Upper lobe of left lung (tissue), 6 donors: ENCODE data around the gene BIRC6. TPM values are rescaled to one million over a fixed set of nuclear protein-coding genes. Genes with fewer than 3 reads are reported as not detected.

Experiments
- ATAC-seq, 2 donors: fragments of 200-7000 bp; cut with Tn5 transposase; one replicate each; pipeline ENCODE4 v1.9.1; 2022; ENCODE audit warnings: mild to moderate bottlenecking in 2 of 2, moderate library complexity in 2 of 2; ENCODE audit not compliant: low FRiP score in 2 of 2
- DNase-seq, 2 donors: peaks; one replicate each; pipeline ENCODE4 v3.0.0-alpha.2; 2019 to 2020
- H3K27ac ChIP-seq, 4 donors: fragments of 200-600 bp; sonication (generic); one replicate each; pipeline ENCODE4 v1.5.1; 2016 to 2019
- H3K27me3 ChIP-seq, 4 donors: fragments of 200-600 bp; sonication (generic); one replicate each; pipeline ENCODE4 v1.5.1; 2017 to 2019
- H3K36me3 ChIP-seq, 4 donors: fragments of 200-600 bp; sonication (generic); one replicate each; pipeline ENCODE4 v1.5.1; 2016 to 2019
- H3K4me1 ChIP-seq, 4 donors: fragments of 200-600 bp; sonication (generic); one replicate each; pipeline ENCODE4 v1.5.1; 2018 to 2019
- H3K4me3 ChIP-seq, 4 donors: fragments of 200-600 bp; sonication (generic); one replicate each; pipeline ENCODE4 v1.5.1; 2017 to 2019; ENCODE audit warnings: mild to moderate bottlenecking in 2 of 4, moderate library complexity in 1 of 4
- H3K9me3 ChIP-seq, 4 donors: fragments of 200-600 bp; sonication (generic); one replicate each; pipeline ENCODE4 v1.5.1; 2018 to 2019
- CTCF ChIP-seq, 6 experiments: fragments of 450-650 bp in 4 of 6; fragments of 200-600 bp in 2 of 6; sonication (generic) in 2 of 6; IDR thresholded peaks; one replicate each; pipeline ENCODE4 v1.5.1; 2016 to 2019; ENCODE audit warnings: antibody characterized with exemption in 6 of 6
- EP300 ChIP-seq, 4 donors: sonication (generic); formaldehyde crosslinking; IDR thresholded peaks; one replicate each; pipeline ENCODE4 v1.5.1; 2017; ENCODE audit warnings: antibody characterized with exemption in 4 of 4, control low read depth in 2 of 4
- POLR2A ChIP-seq, 4 donors: fragments of 450-650 bp; IDR thresholded peaks; one replicate each; pipeline ENCODE4 v1.5.1; 2016 to 2017; ENCODE audit warnings: antibody characterized with exemption in 4 of 4, mild to moderate bottlenecking in 2 of 4
- POLR2AphosphoS5 ChIP-seq, 2 donors: sonication (generic); formaldehyde crosslinking; IDR thresholded peaks; one replicate each; pipeline ENCODE4 v1.5.1; 2017; ENCODE audit warnings: antibody characterized with exemption in 2 of 2
- WGBS, 2 donors: methylation state at CpG; one replicate each; pipeline ENCODE4 v1.1.5; 2017 to 2018; 5-methylcytosine and 5-hydroxymethylcytosine counted together
- total RNA-seq, 6 donors: library from RNA; depleted of rRNA in 4 of 6; stranded (reverse); fragments of >200 nt in 4 of 6; gene quantifications; one replicate each; pipeline versions ENCODE4 v1.1.0 to v1.2.1, GENCODE V29; 2016 to 2021
- donor health status: DM: no; HTN: no; CAD: no; lungs with moderate emphysema.
- donor health status: DM: no; HTN: yes; CAD: no; lungs with severe emphysema.

Gene BIRC6
- total RNA-seq, 6 donors from 2014 or later = 60.4 to 198 (median 101) TPM

GRCh38 chr2:32624812-32625211, 268.0 kb downstream of the BIRC6 start:
- H3K27ac ChIP-seq = no peak overlapping the region
- H3K27me3 ChIP-seq = no peaks in the 10 kb centered on the region
- 62 to 68% methylated on average over 3 of the region's 3 CpGs for WGBS, 2 donors
- peaks cover 16 to 25% (median 23%) of the 10 kb centered on the region in 4 donors for H3K4me1 ChIP-seq
- H3K9me3 ChIP-seq = no peaks in the 10 kb centered on the region
- H3K36me3 ChIP-seq = peaks cover 0 to 8% (median 3%) of the 10 kb centered on the region in 4 donors
- DNase-seq = no peak
- no peak for TF ChIP-seq POLR2A (IDR thresholded peaks at IDR 0.05)
- no peak for TF ChIP-seq CTCF (IDR thresholded peaks at IDR 0.05)
- H3K4me3 ChIP-seq = no peak overlapping the region
- no peak for ATAC-seq

DNA sequence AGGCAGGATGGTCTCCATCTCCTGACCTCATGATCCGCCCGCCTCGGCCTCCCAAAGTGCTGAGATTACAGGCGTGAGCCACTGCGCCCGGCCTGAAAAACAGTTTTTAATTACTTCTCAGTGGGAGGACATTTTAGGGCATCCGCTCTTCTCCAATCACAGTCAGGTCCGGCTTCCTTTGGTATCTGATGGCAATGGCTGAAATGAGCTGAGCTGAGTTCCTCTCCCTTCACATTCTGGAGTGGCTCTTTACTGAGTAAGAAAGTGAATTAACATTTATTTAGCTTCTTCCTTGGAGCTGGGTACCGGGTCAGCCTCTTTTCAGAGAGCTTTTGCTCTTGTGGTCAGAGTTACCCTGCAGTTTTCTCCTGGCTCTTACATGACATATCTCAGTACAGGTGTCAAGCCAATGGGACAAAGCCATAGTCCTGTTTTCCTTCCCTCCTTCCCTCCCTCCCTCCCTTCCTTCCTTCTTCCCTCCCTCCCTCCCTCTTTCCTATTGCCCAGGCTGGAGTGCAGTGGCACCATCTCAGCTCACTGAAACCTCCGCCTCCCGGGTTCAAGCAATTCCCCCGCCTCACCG, 269.9 kb downstream of the BIRC6 start:
- ATAC-seq = no peak
- H3K36me3 ChIP-seq = peaks cover 0 to 20% (median 3%) of the 10 kb centered on the region in 4 donors
- H3K27ac ChIP-seq = no peak overlapping the region
- no peaks in the 10 kb centered on the region for H3K9me3 ChIP-seq
- H3K4me1 ChIP-seq = peaks cover 15 to 27% (median 24%) of the 10 kb centered on the region in 4 donors
- H3K4me3 ChIP-seq = peak overlapping the region in 3 of 4 donors; percentile 57 to 88 (median 79)
- H3K27me3 ChIP-seq = no peaks in the 10 kb centered on the region
- no peak for DNase-seq
- TF ChIP-seq POLR2AphosphoS5 (IDR thresholded peaks at IDR 0.05) = no peak
- TF ChIP-seq CTCF (IDR thresholded peaks at IDR 0.05) = no peak
- TF ChIP-seq POLR2A (IDR thresholded peaks at IDR 0.05) = no peak
- no peak for TF ChIP-seq EP300 (IDR thresholded peaks at IDR 0.05)
- WGBS, 2 donors = 66 to 75% methylated on average over 13 of the region's 13 CpGs

- peak in 1 of 2 donors; percentile 33 for DNase-seq
- WGBS, 2 donors = 2 to 3% methylated on average over 16 of the region's 16 CpGs
- Histone ChIP-seq H3K27me3 (no peaks in the 10 kb centered on the region), H3K4me1 (peaks cover 15 to 27% (median 23%) of the 10 kb centered on the region in 4 donors), H3K4me3 (peak overlapping the region; percentile 57 to 88 (median 79)), H3K9me3 (no peaks in the 10 kb centered on the region), H3K27ac (peak overlapping the region; percentile 44 to 71 (median 57)), H3K36me3 (peaks cover 0 to 21% (median 3%) of the 10 kb centered on the region in 4 donors)
- peak; percentile 75 to 76 for ATAC-seq
- TF ChIP-seq EP300 (IDR thresholded peaks at IDR 0.05) (no peak), POLR2AphosphoS5 (IDR thresholded peaks at IDR 0.05) (no peak), POLR2A (IDR thresholded peaks at IDR 0.05) (no peak), CTCF (IDR thresholded peaks at IDR 0.05) (peak in 4 of 6 experiments; percentile 6 to 29 (median 15))
These were observed 270.6 kb downstream of the BIRC6 start for GRCh38 chr2:32627441-32627813.

- WGBS, 2 donors = 0% methylated on average over 34 to 39 of the region's 39 CpGs
- peak; percentile 97 to 98 for DNase-seq
- peaks cover 0 to 25% (median 3%) of the 10 kb centered on the region in 4 donors for H3K36me3 ChIP-seq
- TF ChIP-seq EP300 (IDR thresholded peaks at IDR 0.05) (no peak), POLR2AphosphoS5 (IDR thresholded peaks at IDR 0.05) (peak; percentile 35 to 68), POLR2A (IDR thresholded peaks at IDR 0.05) (peak in 1 of 4 donors; percentile 29), CTCF (IDR thresholded peaks at IDR 0.05) (peak in 1 of 6 experiments; percentile 10)
- H3K9me3 ChIP-seq = no peaks in the 10 kb centered on the region
- peak within 1 kb of the TSS; percentile 44 to 71 (median 60) for H3K27ac ChIP-seq
- H3K4me3 ChIP-seq = peak within 1 kb of the TSS; percentile 57 to 88 (median 79)
- H3K4me1 ChIP-seq = peaks cover 15 to 27% (median 22%) of the 10 kb centered on the region in 4 donors
- no peaks in the 10 kb centered on the region for H3K27me3 ChIP-seq
- peak; percentile 100 for ATAC-seq
These were observed 271.2 kb downstream of the BIRC6 start, which contains the start of gene TTC27 for GRCh38 chr2:32627814-32628579. Gene TTC27, plus strand, starts transcription at chr2:32628050. Its CDS starts 243 bp downstream, at chr2:32628293.
